OCI-LY1 (cell line): ENCODE measurements around the gene UBE2Z.

Source experiments
- H2AFZ ChIP-seq: fragments of 200-600 bp; sonication (generic), shearing (Covaris generic); 2 replicates; pipeline ENCODE4 v1.6.0; 2014; ENCODE audit warnings: antibody characterized with exemption, mild to moderate bottlenecking, low read length
- H3F3A ChIP-seq: fragments of 200-600 bp; sonication (generic), shearing (Covaris generic); 2 replicates; pipeline ENCODE4 v1.6.0; 2014; ENCODE audit warnings: mild to moderate bottlenecking, antibody characterized with exemption, low read length, moderate library complexity; ENCODE audit not compliant: insufficient read depth
- H3K27ac ChIP-seq: fragments of 200-600 bp; sonication (generic); 2 replicates; pipeline ENCODE4 v1.5.1; 2014; ENCODE audit warnings: low read length, mixed run types, mild to moderate bottlenecking, low read depth; ENCODE audit not compliant: poor library complexity, severe bottlenecking
- H3K27me3 ChIP-seq: fragments of 200-600 bp; sonication (generic); 2 replicates; pipeline ENCODE4 v1.6.0; 2014; ENCODE audit warnings: antibody characterized with exemption, mild to moderate bottlenecking, low read length, moderate library complexity; ENCODE audit not compliant: insufficient read depth
- H3K36me3 ChIP-seq: fragments of 200-600 bp; sonication (generic); 2 replicates; pipeline ENCODE4 v1.6.1; 2014; ENCODE audit warnings: mild to moderate bottlenecking, antibody characterized with exemption, low read length, moderate library complexity, mixed read lengths; ENCODE audit not compliant: insufficient read depth
- H3K4me1 ChIP-seq: fragments of 200-600 bp; sonication (generic); 2 replicates; pipeline ENCODE4 v1.5.1; 2014; ENCODE audit warnings: mild to moderate bottlenecking, low read length, moderate library complexity; ENCODE audit not compliant: insufficient read depth, severe bottlenecking
- H3K4me2 ChIP-seq: fragments of 200-600 bp; sonication (generic), shearing (Covaris generic); 2 replicates; pipeline ENCODE4 v1.6.1; 2014; ENCODE audit warnings: low read length
- H3K4me3 ChIP-seq: fragments of 200-600 bp; sonication (generic); 2 replicates; pipeline ENCODE4 v1.5.1; 2014; ENCODE audit warnings: low read length, low read depth, mild to moderate bottlenecking, mixed read lengths; ENCODE audit not compliant: poor library complexity, severe bottlenecking
- H3K79me2 ChIP-seq: fragments of 200-600 bp; shearing (Covaris generic); 2 replicates; pipeline ENCODE4 v1.6.1; 2016; ENCODE audit warnings: mixed run types, low read length, mixed read lengths; ENCODE audit not compliant: insufficient read depth
- H3K9ac ChIP-seq: fragments of 200-600 bp; sonication (generic), shearing (Covaris generic); 2 replicates; pipeline ENCODE4 v1.6.1; 2014; ENCODE audit warnings: mild to moderate bottlenecking, low read length, mixed read lengths
- H3K9me2 ChIP-seq: fragments of 200-600 bp; sonication (generic), shearing (Covaris generic); 2 replicates; pipeline ENCODE4 v1.6.1; 2014; ENCODE audit warnings: low read depth, mild to moderate bottlenecking, low read length, mixed read lengths
- H3K9me3 ChIP-seq: fragments of 200-600 bp; shearing (Covaris generic); 2 replicates; pipeline ENCODE4 v1.6.1; 2014; ENCODE audit warnings: low read length, mixed read lengths
- H4K20me1 ChIP-seq: fragments of 200-600 bp; sonication (generic), shearing (Covaris generic); 2 replicates; pipeline ENCODE4 v1.6.0; 2016; ENCODE audit warnings: mild to moderate bottlenecking, low read length; ENCODE audit not compliant: insufficient read depth
- EZH2 ChIP-seq: fragments of 200-600 bp; sonication (generic), shearing (Covaris generic); IDR thresholded peaks from 2 replicates; pipeline ENCODE4 v1.8.0; 2017; ENCODE audit warnings: borderline replicate concordance, mixed run types, mild to moderate bottlenecking, antibody characterized with exemption, low read length, moderate library complexity, mixed read lengths
- TF ChIP-seq, protein P1 (sequence below): fragments of 200-600 bp; sonication (generic), shearing (Covaris generic); IDR thresholded peaks from 2 replicates; pipeline ENCODE4 v1.5.1; 2017; ENCODE audit warnings: mild to moderate bottlenecking, antibody characterized with exemption, low read length, moderate library complexity, mixed read lengths

UBE2Z gene

DNA sequence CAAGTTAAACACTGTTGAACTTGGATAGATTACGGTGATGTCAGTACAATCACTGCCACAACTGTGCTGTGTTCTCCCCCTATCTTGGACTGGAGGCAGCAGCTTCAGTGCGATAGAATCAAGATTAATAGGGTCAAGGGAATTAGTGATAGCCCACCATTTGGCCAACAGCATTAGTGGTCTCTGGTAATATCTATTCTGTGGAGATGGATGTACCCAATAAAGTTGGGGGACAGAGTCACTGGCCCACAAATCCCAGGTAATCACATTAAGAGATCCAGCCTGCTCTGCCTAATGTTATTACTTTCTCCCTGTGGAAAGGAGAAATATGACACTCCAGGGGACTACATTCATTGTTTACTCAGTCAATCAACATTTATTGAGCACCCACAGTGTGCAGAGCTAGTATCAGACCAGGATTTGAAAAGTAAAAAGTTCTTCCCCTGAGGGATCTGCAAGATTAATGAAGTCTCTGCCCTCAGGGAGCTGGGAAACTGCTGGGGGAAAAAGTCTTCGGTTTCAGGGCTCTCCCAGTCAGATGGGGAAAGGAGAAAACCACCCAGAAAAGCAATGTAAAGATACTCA is 39.2 kb upstream of the UBE2Z start:
- Histone ChIP-seq H4K20me1 (no peaks in the 10 kb centered on the region), H3F3A (no peaks in the 10 kb centered on the region), H3K4me1 (no peaks in the 10 kb centered on the region), H2AFZ (no peak overlapping the region), H3K9me3 (no peaks in the 10 kb centered on the region), H3K36me3 (no peaks in the 10 kb centered on the region), H3K9me2 (no peaks in the 10 kb centered on the region), H3K4me3 (no peak overlapping the region), H3K79me2 (no peaks in the 10 kb centered on the region), H3K4me2 (no peak overlapping the region), H3K27me3 (no peaks in the 10 kb centered on the region), H3K9ac (no peak overlapping the region), H3K27ac (no peak overlapping the region)
- TF ChIP-seq EZH2: no peak
- TF ChIP-seq, protein P1, sequence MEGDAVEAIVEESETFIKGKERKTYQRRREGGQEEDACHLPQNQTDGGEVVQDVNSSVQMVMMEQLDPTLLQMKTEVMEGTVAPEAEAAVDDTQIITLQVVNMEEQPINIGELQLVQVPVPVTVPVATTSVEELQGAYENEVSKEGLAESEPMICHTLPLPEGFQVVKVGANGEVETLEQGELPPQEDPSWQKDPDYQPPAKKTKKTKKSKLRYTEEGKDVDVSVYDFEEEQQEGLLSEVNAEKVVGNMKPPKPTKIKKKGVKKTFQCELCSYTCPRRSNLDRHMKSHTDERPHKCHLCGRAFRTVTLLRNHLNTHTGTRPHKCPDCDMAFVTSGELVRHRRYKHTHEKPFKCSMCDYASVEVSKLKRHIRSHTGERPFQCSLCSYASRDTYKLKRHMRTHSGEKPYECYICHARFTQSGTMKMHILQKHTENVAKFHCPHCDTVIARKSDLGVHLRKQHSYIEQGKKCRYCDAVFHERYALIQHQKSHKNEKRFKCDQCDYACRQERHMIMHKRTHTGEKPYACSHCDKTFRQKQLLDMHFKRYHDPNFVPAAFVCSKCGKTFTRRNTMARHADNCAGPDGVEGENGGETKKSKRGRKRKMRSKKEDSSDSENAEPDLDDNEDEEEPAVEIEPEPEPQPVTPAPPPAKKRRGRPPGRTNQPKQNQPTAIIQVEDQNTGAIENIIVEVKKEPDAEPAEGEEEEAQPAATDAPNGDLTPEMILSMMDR: no peak

DNA sequence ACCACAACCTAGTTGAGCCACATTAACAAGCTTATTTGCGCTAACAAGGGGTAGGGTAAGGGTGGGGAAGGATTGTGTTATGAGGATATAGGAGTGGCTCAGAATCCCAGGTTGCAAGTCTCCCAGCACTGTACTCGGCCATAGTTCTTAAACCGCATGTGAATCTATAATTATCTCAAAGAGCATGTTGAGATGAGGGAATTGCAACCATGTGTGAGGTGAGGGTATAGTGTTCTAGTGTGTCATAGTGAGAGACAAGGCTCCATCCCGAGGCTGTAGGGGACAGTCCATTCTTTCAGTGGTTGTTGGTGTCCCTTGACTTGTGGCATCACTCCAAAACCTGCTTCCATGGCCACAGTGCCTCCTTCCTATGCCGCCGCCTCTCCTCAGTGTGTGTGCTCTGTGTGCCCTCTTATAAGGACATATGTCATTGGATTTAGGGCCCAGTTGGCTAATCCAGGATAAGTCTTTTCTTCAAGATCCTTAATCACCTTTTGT is 38.3 kb upstream of the UBE2Z start:
- Histone ChIP-seq H3K4me1 (no peaks in the 10 kb centered on the region), H3F3A (no peaks in the 10 kb centered on the region), H4K20me1 (no peaks in the 10 kb centered on the region), H2AFZ (no peak overlapping the region), H3K36me3 (no peaks in the 10 kb centered on the region), H3K27ac (no peak overlapping the region), H3K79me2 (no peaks in the 10 kb centered on the region), H3K4me2 (no peak overlapping the region), H3K4me3 (no peak overlapping the region), H3K9me2 (no peaks in the 10 kb centered on the region), H3K27me3 (no peaks in the 10 kb centered on the region), H3K9me3 (no peaks in the 10 kb centered on the region), H3K9ac (no peak overlapping the region)
- TF ChIP-seq, protein P1: no peak
- no peak for TF ChIP-seq EZH2

DNA sequence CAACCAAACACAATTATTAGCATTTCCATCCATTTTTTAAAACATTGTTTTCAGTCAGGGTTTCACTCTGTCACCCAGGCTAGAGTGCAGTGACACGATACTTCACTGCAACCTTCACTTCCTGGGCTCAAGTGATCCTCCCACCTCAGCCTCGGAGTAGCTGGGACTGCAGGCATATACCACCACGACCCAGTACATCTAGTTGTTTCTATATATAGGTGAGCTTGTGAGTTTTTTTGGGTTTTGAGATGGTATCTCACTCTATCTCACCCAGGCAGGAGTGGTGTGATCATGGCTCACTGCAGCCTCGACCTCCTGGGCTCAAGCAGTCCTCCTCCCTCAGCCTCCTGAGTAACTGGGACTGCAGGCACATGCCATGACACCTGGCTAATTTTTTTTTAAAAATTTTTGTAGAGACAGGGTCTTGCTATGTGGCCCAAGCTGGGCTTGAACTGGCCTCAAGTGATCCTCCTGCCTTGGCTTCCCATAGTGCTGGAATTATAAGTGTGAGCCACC is 37.1 kb upstream of the UBE2Z start:
- Histone ChIP-seq H3K4me1 (no peaks in the 10 kb centered on the region), H3F3A (no peaks in the 10 kb centered on the region), H3K79me2 (no peaks in the 10 kb centered on the region), H3K27ac (no peak overlapping the region), H3K9me3 (no peaks in the 10 kb centered on the region), H2AFZ (no peak overlapping the region), H3K4me3 (no peak overlapping the region), H3K9ac (no peak overlapping the region), H3K36me3 (no peaks in the 10 kb centered on the region), H3K27me3 (no peaks in the 10 kb centered on the region), H4K20me1 (no peaks in the 10 kb centered on the region), H3K9me2 (no peaks in the 10 kb centered on the region), H3K4me2 (no peak overlapping the region)
- TF ChIP-seq EZH2: no peak
- TF ChIP-seq, protein P1: no peak
